ENCODE data around the gene RNF166.

Gene RNF166

GRCh38 chr16:88713568-88714419, 7.6 kb upstream of the RNF166 start:
- DNase-seq (ENCODE audit: low read depth in 2 of 2), result peak in 1 of 2 donors; percentile 43
- no peak for TF ChIP-seq CTCF (IDR thresholded peaks at IDR 0.05; ENCODE audit: low read depth, low read length)
- H3K4me3 ChIP-seq (replicated peaks in 1 of 2; ENCODE audit: low read depth in 2 of 2, low read length in 2 of 2), result no peak overlapping the region

- H3K4me3 ChIP-seq (replicated peaks in 1 of 2; ENCODE audit: low read depth in 2 of 2, low read length in 2 of 2), result no peak overlapping the region
- DNase-seq (ENCODE audit: low read depth in 2 of 2), result no peak
- no peak for TF ChIP-seq CTCF (IDR thresholded peaks at IDR 0.05; ENCODE audit: low read depth, low read length)
Measured at GRCh38 chr16:88713054-88713453, 6.8 kb upstream of the RNF166 start.

- no peak for TF ChIP-seq CTCF (IDR thresholded peaks at IDR 0.05; ENCODE audit: low read depth, low read length)
- no peak overlapping the region for H3K4me3 ChIP-seq (replicated peaks in 1 of 2; ENCODE audit: low read depth in 2 of 2, low read length in 2 of 2)
- DNase-seq (ENCODE audit: low read depth in 2 of 2), result no peak
Measured at GRCh38 chr16:88712362-88712979, 6.3 kb upstream of the RNF166 start.

GRCh38 chr16:88711750-88712340, 5.6 kb upstream of the RNF166 start:
- TF ChIP-seq CTCF (IDR thresholded peaks at IDR 0.05; ENCODE audit: low read depth, low read length), result no peak
- no peak overlapping the region for H3K4me3 ChIP-seq (replicated peaks in 1 of 2; ENCODE audit: low read depth in 2 of 2, low read length in 2 of 2)
- no peak for DNase-seq (ENCODE audit: low read depth in 2 of 2)

- H3K4me3 ChIP-seq (replicated peaks in 1 of 2; ENCODE audit: low read depth in 2 of 2, low read length in 2 of 2), result no peak overlapping the region
- no peak for DNase-seq (ENCODE audit: low read depth in 2 of 2)
- TF ChIP-seq CTCF (IDR thresholded peaks at IDR 0.05; ENCODE audit: low read depth, low read length), result no peak
Measured at GRCh38 chr16:88710556-88710955, 4.3 kb upstream of the RNF166 start.

GRCh38 chr16:88706965-88707826, 988 bp upstream of the RNF166 start:
- peak overlapping the region; percentile 97 to 99 for H3K4me3 ChIP-seq (replicated peaks in 1 of 2; ENCODE audit: low read depth in 2 of 2, low read length in 2 of 2)
- DNase-seq (ENCODE audit: low read depth in 2 of 2), result no peak
- no peak for TF ChIP-seq CTCF (IDR thresholded peaks at IDR 0.05; ENCODE audit: low read depth, low read length)
